ENCODE measurements around the gene TTLL12.

TTLL12 gene

DNA sequence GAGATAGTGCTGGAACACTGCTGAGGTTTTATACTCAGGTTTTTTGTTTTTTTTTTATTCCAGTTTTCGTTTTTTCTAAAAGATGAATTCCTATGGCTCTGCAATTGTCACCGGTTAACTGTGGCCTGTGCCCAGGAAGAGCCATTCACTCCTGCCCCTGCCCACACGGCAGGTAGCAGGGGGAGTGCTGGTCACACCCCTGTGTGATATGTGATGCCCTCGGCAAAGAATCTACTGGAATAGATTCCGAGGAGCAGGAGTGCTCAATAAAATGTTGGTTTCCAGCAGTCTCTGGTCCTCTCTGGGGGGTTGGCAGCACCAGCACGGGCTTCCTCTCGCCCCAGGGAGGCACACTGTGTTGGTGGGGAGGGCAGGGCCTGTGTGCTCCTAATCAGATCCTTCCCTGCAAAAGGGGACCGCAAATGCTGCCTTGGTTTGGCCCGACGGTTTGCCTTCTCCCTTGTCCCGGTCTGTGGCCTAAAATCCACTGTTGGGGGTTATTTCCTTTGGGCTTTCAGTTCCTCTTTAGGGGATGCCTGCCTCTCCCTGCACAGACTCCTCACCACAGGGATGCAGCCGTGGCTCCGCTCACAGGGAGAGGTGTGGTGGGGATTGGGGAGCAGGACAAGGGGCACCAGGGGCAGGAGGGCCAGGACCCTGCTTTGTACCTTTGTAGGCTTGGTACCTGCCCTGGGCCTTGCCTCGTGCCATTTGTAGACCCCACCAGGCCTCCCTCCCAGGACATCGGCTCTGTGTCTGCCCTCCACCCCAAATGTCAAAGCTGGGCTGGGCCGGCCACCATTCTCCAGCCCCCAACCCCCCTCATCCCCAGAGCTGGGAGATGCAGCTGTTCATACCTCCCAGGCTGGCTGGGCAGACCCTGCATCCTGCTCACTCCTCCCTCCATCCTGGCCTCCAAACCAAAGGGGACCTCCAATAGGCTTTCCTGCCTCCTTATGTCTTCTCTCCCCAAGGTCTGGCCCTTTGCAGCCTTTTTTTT, 57.2 kb downstream of the TTLL12 start:
- no peak for DNase-seq (ENCODE audit: low read depth in 1 of 2, low spot score in 1 of 2)

DNA sequence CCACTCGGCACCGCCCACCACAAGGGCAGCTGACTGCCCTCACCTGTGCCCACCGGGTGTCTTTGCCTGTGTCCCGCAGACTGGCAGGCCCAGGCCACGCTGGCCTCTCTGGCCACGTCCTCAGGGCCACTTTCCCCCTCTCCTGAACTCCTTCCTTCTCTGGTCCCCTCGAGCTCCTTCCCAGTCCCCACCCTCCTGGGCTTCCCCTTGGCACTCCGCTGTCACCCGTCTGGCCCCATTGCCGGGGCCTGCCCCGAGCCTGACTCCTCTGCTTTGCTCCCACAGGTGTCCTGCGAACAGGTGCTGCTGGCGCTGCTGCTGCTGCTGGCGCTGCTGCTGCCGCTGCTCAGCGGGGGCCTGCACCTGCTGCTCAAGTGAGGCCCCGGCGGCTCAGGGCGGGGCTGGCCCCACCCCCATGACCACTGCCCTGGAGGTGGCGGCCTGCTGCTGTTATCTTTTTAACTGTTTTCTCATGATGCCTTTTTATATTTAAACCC, 58.0 kb downstream of the TTLL12 start:
- DNase-seq (ENCODE audit: low read depth in 1 of 2, low spot score in 1 of 2): no peak

DNA sequence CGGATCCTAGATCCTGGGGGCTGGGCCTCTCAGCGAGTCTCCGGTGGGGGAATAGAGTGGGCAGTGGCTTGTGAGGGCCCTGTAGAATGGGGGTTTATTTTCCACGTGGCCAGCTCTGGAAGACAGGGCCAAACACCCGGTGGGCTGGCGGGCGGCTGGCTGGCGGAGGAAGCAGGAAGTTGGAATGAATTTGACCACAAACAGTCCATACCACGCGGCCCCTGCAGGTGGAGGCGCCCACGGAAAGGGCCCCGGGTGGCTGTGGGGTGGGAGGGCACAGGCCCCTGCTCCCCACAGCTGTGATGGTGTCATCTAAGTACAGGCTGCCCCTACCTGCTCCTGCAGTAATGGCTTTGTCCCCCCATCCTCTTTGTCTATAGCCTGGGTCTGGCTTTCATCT, 58.8 kb downstream of the TTLL12 start:
- DNase-seq (ENCODE audit: low read depth in 1 of 2, low spot score in 1 of 2): no peak

DNA sequence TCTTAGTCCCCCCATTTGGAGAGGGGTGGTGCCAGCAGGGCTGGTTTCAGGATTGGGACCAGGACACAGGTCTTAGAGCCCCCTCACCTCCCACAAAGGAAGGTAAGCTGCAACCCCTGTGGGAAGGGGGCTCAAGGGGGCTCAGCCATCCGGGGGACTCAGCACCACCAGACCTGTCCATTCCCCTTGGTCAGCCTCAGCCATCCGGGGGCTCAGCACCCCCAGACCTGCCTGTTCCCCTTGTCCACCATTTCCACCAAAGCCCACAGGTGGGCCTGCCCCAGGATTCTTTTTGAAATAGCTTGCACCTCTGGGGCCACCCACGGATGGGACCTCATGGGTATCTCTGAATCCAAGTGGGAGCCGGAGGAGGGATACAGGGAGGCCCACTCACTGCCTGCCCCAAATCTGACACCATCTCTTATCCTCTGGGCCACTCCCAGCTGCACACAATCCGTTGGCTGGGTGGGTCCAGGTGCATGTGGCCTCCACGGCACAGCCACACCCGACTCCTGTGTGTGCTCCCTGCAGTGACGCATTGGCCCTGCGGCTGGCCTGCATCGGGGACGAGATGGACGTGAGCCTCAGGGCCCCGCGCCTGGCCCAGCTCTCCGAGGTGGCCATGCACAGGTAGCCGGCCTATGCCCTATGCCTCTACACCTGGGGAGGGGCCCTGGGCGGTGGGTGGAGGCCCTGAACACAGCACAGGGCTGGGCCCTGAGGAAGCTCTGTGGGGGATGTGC, 59.6 kb downstream of the TTLL12 start:
- no peak for DNase-seq (ENCODE audit: low read depth in 1 of 2, low spot score in 1 of 2)

DNA sequence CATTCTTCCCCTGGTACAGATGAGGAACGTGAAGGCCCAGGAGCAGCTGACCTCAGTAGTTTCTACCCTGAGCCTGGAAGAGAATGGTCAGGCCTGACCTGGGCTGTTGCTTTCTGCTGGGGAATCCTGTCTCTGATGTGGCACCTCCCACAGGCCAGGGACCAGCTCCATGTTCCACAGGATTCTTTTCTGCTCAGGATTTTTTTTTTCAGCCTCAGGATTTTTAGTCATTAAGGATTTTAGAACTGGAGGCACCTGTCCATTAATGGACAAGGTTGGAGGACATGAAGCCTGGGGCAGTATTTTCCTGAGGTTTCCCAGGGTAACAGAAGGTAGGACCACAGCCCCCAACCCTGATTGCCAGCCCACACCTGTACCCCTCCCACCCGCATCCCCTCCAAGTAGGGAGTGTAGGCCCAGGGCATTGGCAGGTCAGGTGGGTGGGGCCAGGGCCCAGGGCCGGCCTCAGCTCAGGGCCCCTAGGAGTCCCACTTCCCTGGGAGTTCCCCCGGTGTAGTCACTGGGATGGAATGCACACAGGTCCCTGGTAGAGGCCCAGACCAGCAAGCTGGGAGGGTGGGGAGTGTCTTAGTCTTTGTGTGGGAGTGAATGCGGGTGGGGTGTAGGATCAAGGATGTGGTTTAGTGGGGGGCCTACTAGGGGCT, 60.3 kb downstream of the TTLL12 start:
- no peak for DNase-seq (ENCODE audit: low read depth in 1 of 2, low spot score in 1 of 2)

DNA sequence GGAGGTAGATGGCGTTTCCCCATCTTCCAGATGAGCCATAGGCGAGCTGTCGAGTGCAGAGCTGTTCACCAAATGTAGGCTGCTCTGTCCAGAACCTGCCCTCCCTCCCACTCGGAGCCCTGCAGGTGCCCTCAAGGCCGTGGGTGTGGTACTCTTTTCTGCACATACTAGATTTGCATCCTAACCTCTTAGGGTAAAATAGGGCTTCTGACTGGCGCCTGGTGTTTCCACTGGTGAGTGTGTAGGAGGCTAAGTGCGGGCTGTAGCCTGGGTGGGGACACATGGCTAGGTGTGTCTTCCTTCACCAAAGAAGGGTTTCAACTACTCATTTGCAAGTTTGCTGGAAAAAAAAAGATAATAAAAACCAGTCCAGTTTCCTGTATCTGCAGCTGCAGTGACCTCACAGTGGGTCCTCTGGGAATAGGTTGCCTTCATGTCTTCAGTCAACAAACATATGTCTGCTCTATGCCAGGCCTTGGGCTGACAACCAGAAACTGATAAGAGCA, 67.9 kb downstream of the TTLL12 start:
- no peak for DNase-seq (ENCODE audit: low read depth in 1 of 2, low spot score in 1 of 2)

DNA sequence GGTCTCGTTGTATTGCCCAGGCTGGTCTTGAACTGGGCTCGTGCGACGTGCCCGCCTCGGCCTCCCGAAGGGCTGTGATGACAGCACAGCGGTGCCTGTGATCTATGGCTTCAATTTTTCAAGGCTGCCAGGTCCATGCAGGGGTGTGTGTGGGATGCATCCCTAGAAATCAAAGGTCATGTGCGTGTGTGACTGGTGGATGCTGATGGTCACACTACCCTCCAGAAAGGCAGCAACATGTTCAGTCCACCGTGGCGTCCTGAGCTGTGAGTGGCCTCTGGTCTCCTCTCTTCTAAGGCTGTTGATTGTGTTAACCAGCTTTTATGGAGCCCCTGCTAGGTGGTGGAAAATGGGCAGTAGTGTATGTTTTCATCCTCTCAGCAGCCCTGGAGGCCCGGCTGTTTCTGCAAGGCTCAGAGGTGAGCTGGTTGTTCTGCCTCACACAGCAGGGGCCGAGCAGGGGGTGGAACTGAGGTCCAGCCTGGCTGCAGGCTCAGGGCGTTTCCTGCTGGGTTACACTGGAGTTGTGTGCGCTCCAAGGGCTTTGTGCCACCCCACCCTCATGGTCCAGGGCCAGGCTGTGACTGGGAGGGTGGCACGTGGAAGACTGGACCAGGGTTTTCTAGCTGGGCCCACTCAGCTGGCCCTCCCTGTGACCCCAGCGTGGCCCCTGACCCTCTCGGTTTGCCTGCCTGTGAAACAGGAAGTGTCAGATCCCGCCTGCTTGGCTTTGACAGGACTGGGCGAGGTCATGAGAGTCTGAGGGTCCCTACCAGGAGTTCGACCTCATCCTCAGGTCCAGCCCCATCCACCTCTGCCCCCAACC, 68.7 kb downstream of the TTLL12 start:
- DNase-seq (ENCODE audit: low read depth in 1 of 2, low spot score in 1 of 2): no peak

DNA sequence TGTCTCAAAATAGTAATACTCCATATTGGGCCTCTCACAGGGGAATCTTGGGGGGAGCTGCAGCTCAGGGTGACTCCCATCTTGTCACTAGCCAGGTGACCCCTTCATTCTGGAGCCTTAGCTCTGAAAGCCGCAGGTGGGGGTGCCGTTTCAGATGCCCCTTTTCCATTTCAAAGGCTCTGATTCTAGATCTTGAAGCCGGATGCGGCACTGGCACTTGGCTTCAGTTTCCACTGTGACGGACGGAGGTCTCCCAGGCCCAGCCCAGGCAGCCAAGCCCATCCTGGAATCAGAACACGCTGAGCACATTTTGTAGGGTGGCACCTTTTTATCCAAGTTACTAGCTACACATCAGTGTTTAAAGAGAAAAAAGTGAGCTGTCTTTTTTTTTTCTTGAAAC, 70.0 kb downstream of the TTLL12 start:
- no peak for DNase-seq (ENCODE audit: low read depth in 1 of 2, low spot score in 1 of 2)

Data from activated T-helper 1 cell treated with anti-CD3 and anti-CD28 coated beads, Interleukin-2, amount 50 U/mL, for 16 hours (primary cell).